ENCODE data around the gene PMCH. TPM values are rescaled to one million over a fixed set of nuclear protein-coding genes. Genes with fewer than 3 reads are reported as not detected.

The PMCH gene
- total and polyA plus RNA-seq, 2 of the 8 experiments (the other 6 are each of a cell fraction or from before 2014, with no cell fraction given), result not detected

- Histone ChIP-seq H3K79me1 (ENCODE audit: low read depth, low read length) (no peaks in the 10 kb centered on the region), H3K4ac (replicated peaks; ENCODE audit: insufficient read length, low read depth, low read length) (no peak overlapping the region), H3K9me3 (ENCODE audit: insufficient read depth in 2 of 2, low read depth in 1 of 2, low read length in 1 of 2) (no peaks in the 10 kb centered on the region), H3K79me2 (ENCODE audit: control insufficient read depth in 1 of 2, insufficient read depth in 2 of 2, low read length in 2 of 2) (no peaks in the 10 kb centered on the region), H3K18ac (ENCODE audit: extremely low read depth, low read length) (no peak overlapping the region), H4K8ac (ENCODE audit: extremely low read depth, insufficient read depth, low read length) (no peak overlapping the region), H2BK15ac (ENCODE audit: low read length) (no peak overlapping the region), H2BK20ac (ENCODE audit: low read length) (no peak overlapping the region), H3K27ac (ENCODE audit: low read depth, low read length) (no peak overlapping the region), H3K4me3 (ENCODE audit: extremely low read depth in 1 of 4, insufficient read depth in 2 of 4, low read depth in 3 of 4, low read length in 4 of 4) (no peak overlapping the region), H4K91ac (replicated peaks; ENCODE audit: insufficient read length, low read length) (no peak overlapping the region), H3K4me1 (replicated peaks in 1 of 4; ENCODE audit: control insufficient read depth in 3 of 4, insufficient read depth in 4 of 4, low read length in 3 of 4) (peaks cover 0 to 2% (median 0%) of the 10 kb centered on the region in 4 experiments; a peak in 1 of 7 replicates), H3K27me3 (replicated peaks in 1 of 4; ENCODE audit: control insufficient read depth in 3 of 4, extremely low read depth in 1 of 4, insufficient read depth in 3 of 4, low read length in 3 of 4) (no peaks in the 10 kb centered on the region), H2AFZ (ENCODE audit: low read length) (no peak overlapping the region), H2BK120ac (replicated peaks; ENCODE audit: low read depth, low read length) (no peak overlapping the region), H3K9ac (replicated peaks in 1 of 4; ENCODE audit: extremely low read depth in 1 of 4, low read depth in 3 of 4, low read length in 3 of 4) (no peak overlapping the region), H2BK12ac (ENCODE audit: low read depth, low read length) (no peak overlapping the region), H2AK5ac (ENCODE audit: low read depth, low read length) (no peak overlapping the region), H4K20me1 (replicated peaks in 1 of 2; ENCODE audit: control insufficient read depth in 1 of 2, insufficient read depth in 2 of 2, low read length in 2 of 2) (no peaks in the 10 kb centered on the region), H2BK5ac (ENCODE audit: low read depth, low read length) (no peak overlapping the region), H3K36me3 (ENCODE audit: control insufficient read depth in 2 of 4, insufficient read depth in 4 of 4, low read length in 3 of 4) (no peaks in the 10 kb centered on the region), H4K5ac (ENCODE audit: insufficient read length, low read depth, low read length) (no peak overlapping the region), H3K4me2 (ENCODE audit: insufficient read depth in 1 of 2, low read depth in 2 of 2, low read length in 2 of 2) (no peak overlapping the region), H3K23ac (ENCODE audit: insufficient read length) (no peak overlapping the region), H3K56ac (replicated peaks; ENCODE audit: insufficient read length, low read depth, low read length) (no peak overlapping the region), H3K23me2 (ENCODE audit: low read depth, low read length) (no peaks in the 10 kb centered on the region), H3K14ac (ENCODE audit: insufficient read length) (no peak overlapping the region)
- TF ChIP-seq CTCF (IDR thresholded peaks at IDR 0.05; ENCODE audit: control extremely low read depth in 1 of 3, insufficient read depth in 1 of 3, low read depth in 1 of 3, low read length in 3 of 3), result no peak
- TF ChIP-seq SRF (IDR thresholded peaks at IDR 0.05; ENCODE audit: low read depth, low read length), result no peak
- TF ChIP-seq KDM5A (IDR thresholded peaks at IDR 0.05; ENCODE audit: low read length), result no peak
- TF ChIP-seq RXRA (IDR thresholded peaks at IDR 0.05; ENCODE audit: insufficient read depth, low read depth, low read length), result no peak
- TF ChIP-seq, protein P1, sequence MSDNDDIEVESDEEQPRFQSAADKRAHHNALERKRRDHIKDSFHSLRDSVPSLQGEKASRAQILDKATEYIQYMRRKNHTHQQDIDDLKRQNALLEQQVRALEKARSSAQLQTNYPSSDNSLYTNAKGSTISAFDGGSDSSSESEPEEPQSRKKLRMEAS (IDR thresholded peaks at IDR 0.05), result no peak
- TF ChIP-seq BCL11A (IDR thresholded peaks at IDR 0.05; ENCODE audit: low read depth in 2 of 2, low read length in 2 of 2), result no peak
- no peak for TF ChIP-seq SIRT6 (IDR thresholded peaks at IDR 0.05; ENCODE audit: low read length)
- TF ChIP-seq MAFK (IDR thresholded peaks at IDR 0.05; ENCODE audit: low read depth, low read length), result no peak
- TF ChIP-seq JUN (IDR thresholded peaks at IDR 0.05; ENCODE audit: low read depth, low read length), result no peak
- TF ChIP-seq ATF3 (IDR thresholded peaks at IDR 0.05; ENCODE audit: insufficient read depth, low read depth, low read length), result no peak
- TF ChIP-seq TCF12 (IDR thresholded peaks at IDR 0.05; ENCODE audit: low read depth, low read length), result no peak
- no peak for TF ChIP-seq SP4 (IDR thresholded peaks at IDR 0.05; ENCODE audit: low read length)
- CTCF ChIA-PET (ENCODE audit: partially characterized antibody), result no interaction called here
- DNase-seq (ENCODE audit: low read depth in 1 of 2, low spot score in 2 of 2) (no peak), FAIRE-seq (no peak)
- WGBS, 2 experiments (ENCODE audit: extremely low coverage in 1 of 2, insufficient coverage in 1 of 2, insufficient read length in 1 of 2, insufficient replicate concordance in 2 of 2, low coverage in 1 of 2, low lambda C conversion rate in 2 of 2, missing lambda C conversion rate in 1 of 2), result 87% methylated on average over 5 of the region's 5 CpGs; no CpG with 5 or more reads in 1 of the 2 experiments
- POLR2A ChIA-PET (ENCODE audit: partially characterized antibody), result no interaction called here
Measured at GRCh38 chr12:102227954-102228353, 30.3 kb upstream of the PMCH start.
